AG08396 (cell line): ENCODE results near the gene CLDN3.
"Not testable (repeated sequence)": the region's sequence is repeated elsewhere in the genome, so short reads cannot be mapped to it uniquely, and the experiment has no call there.

Experiments
- DNase-seq: peaks from one replicate; pipeline ENCODE4 v3.0.0; 2012; ENCODE audit warnings: low spot score, mixed read lengths

The CLDN3 gene

GRCh38 chr7:73770002-73770859, at the start of gene CLDN3:
TSS of gene CLDN3 (minus strand) at chr7:73770270. CDS start at chr7:73770049, 221 bp downstream.
- DNase-seq: peak; percentile 48

- no peak for DNase-seq
These were observed 47.1 kb upstream of the CLDN3 start for GRCh38 chr7:73817121-73817520.

GRCh38 chr7:73815436-73815835, 45.4 kb upstream of the CLDN3 start:
- no peak for DNase-seq

GRCh38 chr7:73812996-73813395, 42.9 kb upstream of the CLDN3 start:
- no peak for DNase-seq

- DNase-seq: peak; percentile 80
These were observed 41.7 kb upstream of the CLDN3 start for GRCh38 chr7:73811760-73812168.

GRCh38 chr7:73810998-73811360, 40.9 kb upstream of the CLDN3 start:
- DNase-seq: no peak

GRCh38 chr7:73809467-73809951, 39.4 kb upstream of the CLDN3 start:
- DNase-seq: no peak

GRCh38 chr7:73802459-73802858, 32.4 kb upstream of the CLDN3 start:
- no peak for DNase-seq

- DNase-seq: no peak
These were observed 31.5 kb upstream of the CLDN3 start for GRCh38 chr7:73801577-73801976.

GRCh38 chr7:73799282-73800141, 29.4 kb upstream of the CLDN3 start:
- DNase-seq: no peak

- not testable (repeated sequence) for DNase-seq
These were observed 27.1 kb upstream of the CLDN3 start for GRCh38 chr7:73797176-73797575.

GRCh38 chr7:73796656-73797055, 26.6 kb upstream of the CLDN3 start:
- DNase-seq: not testable (repeated sequence)

GRCh38 chr7:73795188-73795587, 25.1 kb upstream of the CLDN3 start:
- not testable (repeated sequence) for DNase-seq

GRCh38 chr7:73791170-73791690, 21.2 kb upstream of the CLDN3 start:
- DNase-seq: not testable (repeated sequence)

GRCh38 chr7:73789051-73789450, 19.0 kb upstream of the CLDN3 start:
- no peak for DNase-seq

- not testable (repeated sequence) for DNase-seq
These were observed 17.6 kb upstream of the CLDN3 start for GRCh38 chr7:73787786-73788048.

GRCh38 chr7:73786588-73786987, 16.5 kb upstream of the CLDN3 start:
- no peak for DNase-seq

GRCh38 chr7:73779517-73779916, 9.4 kb upstream of the CLDN3 start:
- DNase-seq: no peak

GRCh38 chr7:73778801-73779389, 8.8 kb upstream of the CLDN3 start:
- DNase-seq: no peak

GRCh38 chr7:73774923-73775322, 4.9 kb upstream of the CLDN3 start:
- no peak for DNase-seq

- no peak for DNase-seq
These were observed 3.8 kb upstream of the CLDN3 start for GRCh38 chr7:73773700-73774517.
